IPS-NIHi11 (cell line): ENCODE measurements around the gene MRPL50.

ENCODE experiments used
- DNase-seq: peaks from one replicate; pipeline ENCODE4 v3.0.0; 2012; ENCODE audit warnings: mixed read lengths, low spot score

MRPL50 gene

GRCh38 chr9:101398068-101398929 lies at the start of gene MRPL50, which contains the start of gene ZNF189:
TSS of gene MRPL50 (minus strand) at chr9:101398618. CDS start at chr9:101398592, 26 bp downstream.
TSS of gene ZNF189 (plus strand) at chr9:101398851. CDS start at chr9:101399157, 306 bp downstream.
- peak; percentile 95 for DNase-seq

GRCh38 chr9:101446732-101447131 lies 48.3 kb upstream of the MRPL50 start:
- no peak for DNase-seq

- no peak for DNase-seq
These were observed 47.1 kb upstream of the MRPL50 start for GRCh38 chr9:101445353-101446029.

GRCh38 chr9:101443364-101443771 lies 45.0 kb upstream of the MRPL50 start:
- DNase-seq: no peak

- DNase-seq: no peak
These were observed 44.3 kb upstream of the MRPL50 start for GRCh38 chr9:101442736-101443135.

GRCh38 chr9:101442318-101442717 lies 43.9 kb upstream of the MRPL50 start:
- DNase-seq: no peak

- DNase-seq: no peak
These were observed 42.4 kb upstream of the MRPL50 start for GRCh38 chr9:101440714-101441230.

- no peak for DNase-seq
These were observed 40.1 kb upstream of the MRPL50 start for GRCh38 chr9:101438523-101438922.

- no peak for DNase-seq
These were observed 39.4 kb upstream of the MRPL50 start for GRCh38 chr9:101437806-101438232.

GRCh38 chr9:101435601-101436079 lies 37.2 kb upstream of the MRPL50 start, which contains the start of gene ALDOB:
TSS of gene ALDOB (minus strand) at chr9:101435774. CDS start at chr9:101430887, 4,887 bp downstream.
- DNase-seq: no peak

- DNase-seq: no peak
These were observed 36.6 kb upstream of the MRPL50 start for GRCh38 chr9:101434998-101435397.

- no peak for DNase-seq
These were observed 34.8 kb upstream of the MRPL50 start for GRCh38 chr9:101433229-101433628.

GRCh38 chr9:101432740-101433139 lies 34.3 kb upstream of the MRPL50 start:
- no peak for DNase-seq

GRCh38 chr9:101432171-101432570 lies 33.8 kb upstream of the MRPL50 start:
- DNase-seq: no peak

GRCh38 chr9:101429736-101430135 lies 31.3 kb upstream of the MRPL50 start:
- DNase-seq: no peak

- DNase-seq: no peak
These were observed 30.5 kb upstream of the MRPL50 start for GRCh38 chr9:101428909-101429308.

GRCh38 chr9:101427957-101428655 lies 29.7 kb upstream of the MRPL50 start:
- DNase-seq: no peak

GRCh38 chr9:101427358-101427757 lies 28.9 kb upstream of the MRPL50 start:
- no peak for DNase-seq

GRCh38 chr9:101421653-101422065 lies 23.2 kb upstream of the MRPL50 start:
- no peak for DNase-seq

GRCh38 chr9:101419863-101420262 lies 21.4 kb upstream of the MRPL50 start:
- no peak for DNase-seq

- DNase-seq: no peak
These were observed 20.4 kb upstream of the MRPL50 start for GRCh38 chr9:101418518-101419430.
